T-helper 1 cell treated with Interleukin-12 subunit alpha and Interleukin-12 subunit beta and Interleukin-4 antibody, amounts not matched to agents 30 μg/mL and 1 μg/mL, for 36 hours (primary cell): Measurements from ENCODE around the gene ELOVL7.
"Not testable (repeated sequence)": the region's sequence is repeated elsewhere in the genome, so short reads cannot be mapped to it uniquely, and the experiment has no call there.

Experiments used
- H3K27ac Mint-ChIP-seq: one replicate; pipeline ENCODE4 v1.8.0; 2021; ENCODE audit warnings: mild to moderate bottlenecking, mixed read lengths
- H3K27me3 Mint-ChIP-seq: one replicate; pipeline ENCODE4 v1.8.0; 2021; ENCODE audit warnings: low read depth, mixed read lengths
- H3K36me3 Mint-ChIP-seq: one replicate; pipeline ENCODE4 v1.8.0; 2021; ENCODE audit warnings: low read depth, mixed read lengths
- H3K4me1 Mint-ChIP-seq: one replicate; pipeline ENCODE4 v1.8.0; 2021; ENCODE audit warnings: low read depth, mixed read lengths
- H3K4me3 Mint-ChIP-seq: one replicate; pipeline ENCODE4 v1.8.0; 2021; ENCODE audit warnings: mild to moderate bottlenecking, moderate library complexity, mixed read lengths
- H3K9me3 Mint-ChIP-seq: one replicate; pipeline ENCODE4 v1.8.0; 2021; ENCODE audit warnings: mixed read lengths

The ELOVL7 gene

GRCh38 chr5:60794691-60795090 is 49.4 kb downstream of the ELOVL7 start:
- peaks cover 5% of the 10 kb centered on the region for H3K27me3 Mint-ChIP-seq
- no peak overlapping the region for H3K27ac Mint-ChIP-seq
- H3K9me3 Mint-ChIP-seq: no peaks in the 10 kb centered on the region
- no peaks in the 10 kb centered on the region for H3K36me3 Mint-ChIP-seq
- H3K4me1 Mint-ChIP-seq: no peaks in the 10 kb centered on the region
- H3K4me3 Mint-ChIP-seq: no peak overlapping the region

DNA sequence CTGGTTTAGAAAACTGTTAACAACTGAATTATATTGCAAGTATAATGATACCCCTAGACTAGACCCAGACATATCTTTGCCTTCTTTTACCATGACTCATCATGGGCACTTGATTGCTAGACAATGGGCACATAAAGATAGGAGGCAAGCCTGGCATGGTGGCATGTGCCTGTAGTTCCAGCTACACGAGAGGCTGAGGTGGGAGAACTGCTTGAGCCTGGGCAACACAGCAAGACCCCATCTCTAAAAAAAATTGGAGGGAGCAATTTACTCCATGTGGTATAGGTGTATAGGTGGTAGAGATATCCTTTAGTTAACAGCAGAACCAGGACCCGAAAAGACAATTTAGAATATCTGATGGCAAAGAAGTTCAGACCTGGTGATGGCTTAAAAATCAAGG is 51.6 kb downstream of the ELOVL7 start:
- Mint-ChIP-seq H3K27me3 (peaks cover 6% of the 10 kb centered on the region), H3K27ac (no peak overlapping the region), H3K36me3 (no peaks in the 10 kb centered on the region), H3K9me3 (no peaks in the 10 kb centered on the region), H3K4me3 (no peak overlapping the region), H3K4me1 (no peaks in the 10 kb centered on the region)

GRCh38 chr5:60789551-60789950 is 54.5 kb downstream of the ELOVL7 start:
- Mint-ChIP-seq H3K4me3 (no peak overlapping the region), H3K27ac (no peak overlapping the region), H3K4me1 (no peaks in the 10 kb centered on the region), H3K36me3 (no peaks in the 10 kb centered on the region), H3K27me3 (peaks cover 10% of the 10 kb centered on the region), H3K9me3 (no peaks in the 10 kb centered on the region)

DNA sequence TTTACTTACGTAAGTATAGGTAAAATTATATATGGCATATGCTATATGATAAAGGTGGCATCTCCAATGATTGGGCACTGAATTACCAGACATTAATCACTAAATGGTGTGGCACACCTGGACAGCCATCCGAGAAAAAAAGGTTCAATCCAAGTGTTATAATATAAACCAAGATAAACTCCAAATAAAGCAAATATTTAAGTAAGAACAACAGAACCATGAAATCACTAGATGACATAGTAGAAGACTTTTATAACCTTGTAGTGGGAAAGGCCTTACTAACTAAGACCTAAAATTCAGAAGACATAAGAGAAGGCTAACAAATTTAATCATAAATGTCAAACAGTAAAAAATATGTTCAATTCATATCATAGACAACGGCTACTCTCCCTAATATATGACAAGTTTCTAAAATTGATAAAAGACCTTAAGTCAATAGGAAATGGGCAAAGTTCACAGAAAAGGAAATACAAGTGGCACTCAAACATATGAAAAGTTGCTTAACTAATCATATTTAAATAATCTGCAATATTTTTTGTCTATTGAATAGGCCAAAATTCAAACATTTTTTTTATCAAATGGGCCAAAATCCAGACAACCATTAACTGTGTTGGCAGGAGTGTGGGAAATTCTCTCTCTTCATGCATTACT is 55.1 kb downstream of the ELOVL7 start:
- Mint-ChIP-seq H3K4me1 (no peaks in the 10 kb centered on the region), H3K36me3 (no peaks in the 10 kb centered on the region), H3K27me3 (peaks cover 10% of the 10 kb centered on the region), H3K4me3 (no peak overlapping the region), H3K27ac (no peak overlapping the region), H3K9me3 (no peaks in the 10 kb centered on the region)

- H3K4me1 Mint-ChIP-seq: no peaks in the 10 kb centered on the region
- H3K36me3 Mint-ChIP-seq: no peaks in the 10 kb centered on the region
- no peak overlapping the region for H3K4me3 Mint-ChIP-seq
- no peak overlapping the region for H3K27ac Mint-ChIP-seq
- no peaks in the 10 kb centered on the region for H3K9me3 Mint-ChIP-seq
- no peaks in the 10 kb centered on the region for H3K27me3 Mint-ChIP-seq
Measured at GRCh38 chr5:60779466-60779865, 64.6 kb downstream of the ELOVL7 start.

DNA sequence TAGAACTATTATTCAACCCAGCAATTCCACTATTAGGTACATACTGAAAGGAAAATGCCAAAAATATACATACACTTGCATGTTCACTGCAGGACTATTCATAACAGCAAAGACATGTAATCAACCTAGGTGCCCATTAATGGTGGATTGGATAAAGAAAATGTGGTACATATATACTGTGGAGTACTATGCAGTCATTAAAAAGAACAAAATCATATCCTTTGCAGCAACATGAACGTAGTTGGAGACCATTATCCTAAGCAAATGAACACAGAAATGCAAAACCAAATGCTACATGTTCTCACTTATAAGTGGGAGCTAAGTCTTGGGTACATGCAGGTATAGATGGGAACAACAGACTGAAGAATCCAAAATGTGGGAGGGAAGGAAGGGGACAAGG is 67.7 kb downstream of the ELOVL7 start:
- no peaks in the 10 kb centered on the region for H3K9me3 Mint-ChIP-seq
- H3K4me1 Mint-ChIP-seq: no peaks in the 10 kb centered on the region
- H3K27ac Mint-ChIP-seq: no peak overlapping the region
- H3K4me3 Mint-ChIP-seq: no peak overlapping the region
- H3K36me3 Mint-ChIP-seq: no peaks in the 10 kb centered on the region
- no peaks in the 10 kb centered on the region for H3K27me3 Mint-ChIP-seq

- Mint-ChIP-seq H3K4me3 (no peak overlapping the region), H3K36me3 (no peaks in the 10 kb centered on the region), H3K4me1 (no peaks in the 10 kb centered on the region), H3K27ac (no peak overlapping the region), H3K27me3 (no peaks in the 10 kb centered on the region), H3K9me3 (no peaks in the 10 kb centered on the region)
Measured at GRCh38 chr5:60765019-60765709, 78.9 kb downstream of the ELOVL7 start.

DNA sequence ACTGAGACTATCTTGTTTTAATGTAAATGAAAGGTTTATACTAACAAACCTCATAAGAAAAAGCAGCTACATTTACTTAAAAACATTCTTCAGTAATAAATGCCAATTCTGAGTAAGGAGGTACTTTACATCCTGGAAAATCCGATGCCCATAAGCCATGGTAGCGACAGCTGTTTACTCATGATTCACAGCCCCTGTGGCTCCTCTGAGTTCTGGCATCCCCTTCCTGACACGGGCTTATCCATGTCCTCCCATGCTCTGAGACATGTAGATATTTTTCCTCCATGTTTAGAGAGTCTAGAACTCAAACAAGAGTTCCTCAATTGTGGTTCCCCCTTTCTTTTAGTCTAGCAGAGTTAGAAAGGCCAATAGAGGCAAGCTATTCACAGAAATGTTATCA is 81.0 kb downstream of the ELOVL7 start:
- no peak overlapping the region for H3K4me3 Mint-ChIP-seq
- no peaks in the 10 kb centered on the region for H3K36me3 Mint-ChIP-seq
- H3K27ac Mint-ChIP-seq: no peak overlapping the region
- no peaks in the 10 kb centered on the region for H3K27me3 Mint-ChIP-seq
- no peaks in the 10 kb centered on the region for H3K4me1 Mint-ChIP-seq
- no peaks in the 10 kb centered on the region for H3K9me3 Mint-ChIP-seq

DNA sequence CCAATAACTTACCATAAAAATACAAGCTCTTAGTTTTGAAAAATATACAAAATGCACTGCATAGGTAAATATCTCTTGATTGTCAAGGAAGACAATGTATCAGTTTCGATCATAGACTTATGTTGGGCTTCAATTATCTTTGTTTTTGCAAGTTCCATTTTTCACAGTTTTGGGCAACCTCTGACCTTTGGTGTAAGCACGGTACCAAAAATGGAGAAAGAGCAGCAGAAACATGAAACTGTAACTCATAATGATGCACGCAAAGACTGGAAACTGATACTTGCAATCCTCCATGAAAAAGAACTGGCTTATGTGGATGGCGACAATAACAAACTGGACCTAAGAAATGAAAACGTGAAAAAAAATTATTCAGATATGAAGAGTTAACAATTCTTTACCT is 89.6 kb downstream of the ELOVL7 start:
- Mint-ChIP-seq H3K4me3 (no peak overlapping the region), H3K27ac (no peak overlapping the region), H3K36me3 (no peaks in the 10 kb centered on the region), H3K4me1 (no peaks in the 10 kb centered on the region), H3K9me3 (no peaks in the 10 kb centered on the region), H3K27me3 (peaks cover 4% of the 10 kb centered on the region)

DNA sequence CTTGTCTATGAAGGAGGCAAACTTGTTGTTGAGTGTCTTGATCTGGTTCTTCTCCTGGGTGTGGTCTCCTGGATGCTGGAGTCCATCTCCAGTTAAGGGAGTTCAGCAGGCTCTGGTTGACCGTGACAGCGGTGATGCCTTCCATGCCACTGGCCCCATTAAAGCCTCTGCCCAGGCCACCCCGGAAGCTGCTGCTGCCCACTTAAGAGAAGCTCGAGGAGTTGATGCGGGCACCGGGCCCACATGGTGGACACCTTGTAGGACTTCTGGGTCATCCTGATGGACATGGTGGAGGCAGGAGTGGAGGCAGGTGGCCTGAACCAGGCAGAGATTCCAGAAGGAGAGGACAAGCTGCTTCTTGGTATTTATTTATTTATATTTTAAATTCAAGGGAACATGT is 99.4 kb downstream of the ELOVL7 start:
- Mint-ChIP-seq H3K27ac (no peak overlapping the region), H3K36me3 (no peaks in the 10 kb centered on the region), H3K9me3 (peaks cover 9% of the 10 kb centered on the region), H3K4me1 (no peaks in the 10 kb centered on the region), H3K27me3 (no peaks in the 10 kb centered on the region), H3K4me3 (no peak overlapping the region)

DNA sequence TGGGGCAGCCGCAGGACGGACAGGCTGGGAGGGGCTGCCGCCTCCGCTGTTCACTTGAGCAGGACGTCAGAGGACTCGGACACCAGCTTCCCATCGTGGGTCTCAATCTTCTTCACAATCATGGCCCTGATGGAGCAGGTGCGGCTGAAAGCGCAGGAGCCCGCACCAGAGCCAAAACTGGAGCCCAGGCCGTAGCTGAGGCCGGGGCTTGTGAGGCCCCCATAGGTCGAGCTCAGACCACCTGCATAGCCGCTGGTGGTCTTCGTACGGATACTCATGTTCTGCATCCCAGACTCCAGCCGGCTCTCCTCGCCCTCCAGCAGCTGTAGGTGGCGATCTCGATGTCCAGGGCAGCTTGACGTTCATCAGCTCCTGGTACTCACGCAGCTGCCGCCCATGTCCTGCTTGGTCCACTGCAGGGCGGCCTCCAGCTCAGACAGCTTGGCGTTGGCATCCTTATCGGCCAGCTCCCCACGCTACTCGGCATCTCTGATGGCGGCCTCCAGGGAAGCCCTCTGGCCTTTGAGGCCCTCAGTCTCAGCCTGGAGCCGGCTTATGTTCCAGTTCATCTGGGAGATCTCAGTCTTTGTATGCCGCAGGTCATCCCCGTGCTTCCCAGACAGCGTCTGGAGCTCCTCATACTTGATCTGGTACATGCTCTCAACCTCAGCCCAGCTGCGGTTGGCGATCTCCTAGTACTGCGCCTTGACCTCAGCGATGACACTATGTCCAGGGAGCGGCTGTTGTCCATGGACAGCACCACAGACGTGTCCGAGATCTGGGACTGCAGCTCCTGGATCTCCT is 100.4 kb downstream of the ELOVL7 start:
- H3K27ac Mint-ChIP-seq: no peak overlapping the region
- no peaks in the 10 kb centered on the region for H3K4me1 Mint-ChIP-seq
- H3K9me3 Mint-ChIP-seq: peaks cover 9% of the 10 kb centered on the region
- no peak overlapping the region for H3K4me3 Mint-ChIP-seq
- H3K36me3 Mint-ChIP-seq: no peaks in the 10 kb centered on the region
- H3K27me3 Mint-ChIP-seq: no peaks in the 10 kb centered on the region

GRCh38 chr5:60740322-60740721 is 103.7 kb downstream of the ELOVL7 start:
- Mint-ChIP-seq H3K27me3 (no peaks in the 10 kb centered on the region), H3K4me1 (no peaks in the 10 kb centered on the region), H3K4me3 (no peak overlapping the region), H3K9me3 (peaks cover 9% of the 10 kb centered on the region), H3K36me3 (no peaks in the 10 kb centered on the region), H3K27ac (no peak overlapping the region)

- Mint-ChIP-seq H3K4me3 (no peak overlapping the region), H3K27ac (no peak overlapping the region), H3K9me3 (peaks cover 9% of the 10 kb centered on the region), H3K27me3 (no peaks in the 10 kb centered on the region), H3K36me3 (no peaks in the 10 kb centered on the region), H3K4me1 (no peaks in the 10 kb centered on the region)
Measured at GRCh38 chr5:60738933-60739332, 105.1 kb downstream of the ELOVL7 start.

DNA sequence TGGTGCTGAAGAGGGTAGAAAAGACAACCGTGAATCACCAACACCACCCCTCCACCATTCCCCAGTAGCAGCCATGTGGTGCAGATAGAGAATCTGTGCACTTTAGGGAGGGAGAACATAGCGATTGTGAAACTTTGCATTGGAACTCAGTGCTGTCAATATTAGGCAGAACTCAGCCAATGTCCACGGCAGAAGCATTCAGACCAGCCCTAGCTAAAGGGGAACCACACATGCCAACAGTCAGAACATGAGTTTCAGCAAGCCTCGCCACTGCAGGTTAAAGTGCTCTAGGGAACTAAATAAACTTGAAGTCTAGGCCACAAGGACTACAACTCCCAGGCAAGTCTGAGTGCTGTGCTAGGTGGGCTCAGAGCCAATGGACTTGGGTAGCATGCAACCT is 105.6 kb downstream of the ELOVL7 start:
- Mint-ChIP-seq H3K36me3 (no peaks in the 10 kb centered on the region), H3K9me3 (peaks cover 9% of the 10 kb centered on the region), H3K27ac (no peak overlapping the region), H3K4me3 (no peak overlapping the region), H3K27me3 (no peaks in the 10 kb centered on the region), H3K4me1 (no peaks in the 10 kb centered on the region)

- not testable (repeated sequence) for H3K4me1 Mint-ChIP-seq, H3K36me3 Mint-ChIP-seq, H3K27ac Mint-ChIP-seq, H3K4me3 Mint-ChIP-seq, H3K9me3 Mint-ChIP-seq, H3K27me3 Mint-ChIP-seq
Measured at GRCh38 chr5:60730858-60731257, 113.2 kb downstream of the ELOVL7 start.
